Brain microvascular endothelial cell (primary cell): ENCODE results near the gene NARF.

Experiments
- DNase-seq: peaks from one replicate; pipeline ENCODE4 v3.0.0-alpha.2; 2020
- H3K27ac ChIP-seq: fragments of 250-450 bp; sonication (Bioruptor Pico); 2 replicates; pipeline ENCODE4 v1.5.1; 2020; ENCODE audit warnings: mild to moderate bottlenecking, moderate library complexity
- H3K27me3 ChIP-seq: fragments of 250-450 bp; sonication (Bioruptor Pico); replicated peaks from 2 replicates; pipeline ENCODE4 v1.5.1; 2020; ENCODE audit warnings: mild to moderate bottlenecking
- H3K36me3 ChIP-seq: fragments of 250-450 bp; sonication (Bioruptor Pico); replicated peaks from 2 replicates; pipeline ENCODE4 v1.5.1; 2020; ENCODE audit warnings: mild to moderate bottlenecking
- H3K4me3 ChIP-seq: 2 replicates; pipeline ENCODE4 v1.5.1; 2011; ENCODE audit warnings: low read depth, mild to moderate bottlenecking, control low read depth, low read length, moderate library complexity
- CTCF ChIP-seq: IDR thresholded peaks from 2 replicates; pipeline ENCODE4 v1.5.1; 2011; ENCODE audit warnings: low read depth, mild to moderate bottlenecking, moderate library complexity, low read length, control low read depth, inconsistent platforms; ENCODE audit errors: missing control alignments
- in situ Hi-C: cut with HindIII; loops from 2 replicates; pipeline ENCODE4 v1.10.0; 2017; ENCODE audit warnings: low sequenced_read_pairs, low pct_ligation_motif_present

The NARF gene

GRCh38 chr17:82483204-82483660 lies 24.7 kb downstream of the NARF start:
- H3K27me3 ChIP-seq, result no peaks in the 10 kb centered on the region
- no peak for TF ChIP-seq CTCF
- H3K36me3 ChIP-seq, result peaks cover 56% of the 10 kb centered on the region
- in situ Hi-C loops, result no loop called here
- H3K27ac ChIP-seq, result no peak overlapping the region
- no peak overlapping the region for H3K4me3 ChIP-seq
- DNase-seq, result no peak

GRCh38 chr17:82483836-82484235 lies 25.3 kb downstream of the NARF start:
- Histone ChIP-seq H3K36me3 (peaks cover 55% of the 10 kb centered on the region), H3K4me3 (no peak overlapping the region)
- in situ Hi-C loops, result no loop called here

GRCh38 chr17:82486231-82487094 lies 27.9 kb downstream of the NARF start:
- Histone ChIP-seq H3K27me3 (no peaks in the 10 kb centered on the region), H3K27ac (no peak overlapping the region), H3K36me3 (peaks cover 36% of the 10 kb centered on the region), H3K4me3 (no peak overlapping the region)
- no peak for DNase-seq
- in situ Hi-C loops, result no loop called here
- TF ChIP-seq CTCF, result no peak

More at GRCh38 chr17:82483836-82484235, 25.3 kb downstream of the NARF start:
- DNase-seq, result no peak
- Histone ChIP-seq H3K27me3 (no peaks in the 10 kb centered on the region), H3K27ac (no peak overlapping the region)
- no peak for TF ChIP-seq CTCF

- Histone ChIP-seq H3K27me3 (no peaks in the 10 kb centered on the region), H3K4me3 (no peak overlapping the region), H3K36me3 (peaks cover 35% of the 10 kb centered on the region), H3K27ac (no peak overlapping the region)
- TF ChIP-seq CTCF, result no peak
- DNase-seq, result no peak
- in situ Hi-C loops, result no loop called here
Measured at GRCh38 chr17:82487910-82488309, 29.4 kb downstream of the NARF start.

GRCh38 chr17:82489117-82489516 lies 30.6 kb downstream of the NARF start:
- peaks cover 25% of the 10 kb centered on the region for H3K36me3 ChIP-seq
- in situ Hi-C loops, result no loop called here
- H3K4me3 ChIP-seq, result no peak overlapping the region
- no peaks in the 10 kb centered on the region for H3K27me3 ChIP-seq
- TF ChIP-seq CTCF, result no peak
- no peak overlapping the region for H3K27ac ChIP-seq
- peak; percentile 12 for DNase-seq
